GM12878 (cell line): ENCODE data around the gene NCKIPSD. TPM values are rescaled to one million over a fixed set of nuclear protein-coding genes. Genes with fewer than 3 reads are reported as not detected.

Experiments
- ATAC-seq: fragments of 200-7000 bp; cut with Tn5 transposase; 3 replicates; pipeline ENCODE4 v1.9.1; 2020; ENCODE audit warnings: mild to moderate bottlenecking, moderate library complexity
- BruUV-seq: library from RNA; stranded (reverse); fragments of 400-500 nt; replicated peaks from 2 replicates; lab custom pipeline; 2021; lab: Mats Ljungman, UMichigan
- CTCF ChIA-PET: fragments of 300-600 bp; sonication (Branson Sonifier 250); formaldehyde crosslinking; extraction: SDS; loops from one replicate; lab custom pipeline; 2021; ENCODE audit warnings: inconsistent platforms; lab: Yijun Ruan, JAX
- POLR2A ChIA-PET: fragments of 350-600 bp; formaldehyde crosslinking; extraction: SDS; loops from one replicate; lab custom pipeline; 2021; ENCODE audit warnings: inconsistent platforms; lab: Charles Lee
- RAD21 ChIA-PET: fragments of 300-600 bp; sonication (Branson Sonifier 250); formaldehyde crosslinking; loops from one replicate; lab custom pipeline; 2023; ENCODE audit warnings: antibody characterized with exemption; ENCODE audit not compliant: unreplicated experiment; lab: Charles Lee
- SMC1A ChIA-PET: fragments of 300-600 bp; sonication (Branson Sonifier 250); formaldehyde crosslinking; loops from one replicate; lab custom pipeline; 2023; ENCODE audit not compliant: unreplicated experiment, uncharacterized antibody; lab: Charles Lee
- DNase-seq: peaks from one replicate; pipeline ENCODE4 v3.0.0-alpha.2; 2011; ENCODE audit warnings: low read depth, low spot score
- FAIRE-seq: peaks from 3 replicates; lab custom pipeline; 2011; peaks lifted over from hg19 to GRCh38; lab: Jason Lieb, UNC
- H2AFZ ChIP-seq: 2 replicates; pipeline ENCODE4 v1.6.0; 2011; ENCODE audit warnings: low read depth, low read length, control low read depth; ENCODE audit not compliant: control insufficient read depth
- H3K27ac ChIP-seq: 2 replicates; pipeline ENCODE4 v1.5.1; 2011; ENCODE audit warnings: control low read depth; ENCODE audit not compliant: control insufficient read depth, insufficient read depth
- H3K27me3 ChIP-seq, 2 experiments: replicated peaks in 1 of 2; 2 replicates each; pipeline versions ENCODE4 v1.6.0 to v1.6.1; 2011; ENCODE audit warnings: low read length in 1 of 2; ENCODE audit not compliant: control insufficient read depth in 2 of 2, insufficient read depth in 2 of 2
- H3K36me3 ChIP-seq, 2 experiments: 2 replicates each; pipeline ENCODE4 v1.5.1; 2011; ENCODE audit warnings: low read length in 1 of 2; ENCODE audit not compliant: control insufficient read depth in 2 of 2, insufficient read depth in 2 of 2
- H3K4me1 ChIP-seq: 2 replicates; pipeline ENCODE4 v1.6.1; 2011; ENCODE audit warnings: mild to moderate bottlenecking, low read length, moderate library complexity, mixed read lengths; ENCODE audit not compliant: control insufficient read depth, insufficient read depth
- H3K4me2 ChIP-seq: 2 replicates; pipeline ENCODE4 v1.6.0; 2011; ENCODE audit warnings: control low read depth; ENCODE audit not compliant: control insufficient read depth, insufficient read depth
- H3K4me3 ChIP-seq: fragments of 200-600 bp; sonication (generic); 2 replicates; pipeline ENCODE4 v1.5.1; 2016
- H3K79me2 ChIP-seq: 2 replicates; pipeline ENCODE4 v1.6.0; 2011; ENCODE audit warnings: low read length; ENCODE audit not compliant: control insufficient read depth, insufficient read depth
- H3K9ac ChIP-seq: 2 replicates; pipeline ENCODE4 v1.8.0; 2011; ENCODE audit warnings: low read length, control low read depth, mixed read lengths; ENCODE audit not compliant: control insufficient read depth, insufficient read depth
- H3K9me3 ChIP-seq: replicated peaks from 3 replicates; pipeline ENCODE4 v1.5.1; 2011; ENCODE audit warnings: mild to moderate bottlenecking, low read length; ENCODE audit not compliant: control insufficient read depth, insufficient read depth
- H4K20me1 ChIP-seq: 2 replicates; pipeline ENCODE4 v1.6.0; 2011; ENCODE audit not compliant: control insufficient read depth, insufficient read depth
- ATF7 ChIP-seq: fragments of 450-650 bp; IDR thresholded peaks from 2 replicates; pipeline ENCODE4 v1.6.1; 2016; ENCODE audit warnings: low read depth, mild to moderate bottlenecking
- BCL11A ChIP-seq: IDR thresholded peaks from 2 replicates; pipeline ENCODE4 v1.6.1; 2011; ENCODE audit warnings: low read depth, low read length
- BHLHE40 ChIP-seq, 2 experiments: fragments of 450-650 bp in 1 of 2; IDR thresholded peaks; 2 replicates each; pipeline ENCODE4 v1.6.1; 2011 to 2017; ENCODE audit warnings: low read depth in 2 of 2, borderline replicate concordance in 1 of 2, improper control_type of control experiment in 1 of 2, low read length in 1 of 2, mild to moderate bottlenecking in 1 of 2
- BRCA1 ChIP-seq: IDR thresholded peaks from 2 replicates; pipeline ENCODE4 v1.6.1; 2011; ENCODE audit warnings: low read depth, low read length, improper control_type of control experiment
- CBFB ChIP-seq: IDR thresholded peaks from 2 replicates; pipeline ENCODE4 v1.6.1; 2016; ENCODE audit warnings: antibody characterized with exemption, low read depth
- CHD4 ChIP-seq: fragments of 200-600 bp; sonication (generic); IDR thresholded peaks from 2 replicates; pipeline ENCODE4 v1.6.1; 2016; ENCODE audit warnings: mild to moderate bottlenecking
- EED ChIP-seq: sonication (generic); IDR thresholded peaks from 2 replicates; pipeline ENCODE4 v1.6.1; 2016; ENCODE audit warnings: antibody characterized with exemption, low read depth
- ESRRA ChIP-seq: IDR thresholded peaks from 2 replicates; pipeline ENCODE4 v1.6.1; 2012; ENCODE audit warnings: mild to moderate bottlenecking, low read length, improper control_type of control experiment
- ETV6 ChIP-seq, 2 experiments: fragments of 450-650 bp in 1 of 2; IDR thresholded peaks in 1 of 2; conservative IDR thresholded peaks in 1 of 2; 2 replicates each; pipeline ENCODE4 v1.6.1; 2014; ENCODE audit warnings: antibody characterized with exemption in 1 of 2, borderline replicate concordance in 1 of 2, low read depth in 1 of 2, mild to moderate bottlenecking in 1 of 2, moderate library complexity in 1 of 2
- HDAC2 ChIP-seq: fragments of 200-600 bp; sonication (generic); IDR thresholded peaks from 2 replicates; pipeline ENCODE4 v1.6.1; 2017
- RELB ChIP-seq: fragments of 450-650 bp; IDR thresholded peaks from 2 replicates; pipeline ENCODE4 v1.6.1; 2017; ENCODE audit warnings: low read depth, mild to moderate bottlenecking, moderate library complexity
- RUNX3 ChIP-seq: IDR thresholded peaks from 2 replicates; pipeline ENCODE4 v1.6.1; 2012; ENCODE audit warnings: low read length, inconsistent platforms
- TCF3 ChIP-seq: IDR thresholded peaks from 2 replicates; pipeline ENCODE4 v1.6.1; 2012; ENCODE audit warnings: low read depth, mild to moderate bottlenecking, low read length, borderline replicate concordance; ENCODE audit not compliant: insufficient read depth
- WGBS: methylation state at CpG from one replicate; pipeline ENCODE4 v1.1.6; 2016; ENCODE audit warnings: low lambda C conversion rate; ENCODE audit not compliant: insufficient replicate concordance, insufficient coverage; ENCODE audit errors: missing lambda C conversion rate; 5-methylcytosine and 5-hydroxymethylcytosine counted together
- in situ Hi-C: fragments of 300-500 bp; cut with MboI; formaldehyde crosslinking; loops from 9 replicates; pipeline ENCODE4 v1.14.3; 2018; ENCODE audit warnings: mixed read lengths
- intact Hi-C: fragments of 100-400 bp; cut with micrococcal nuclease; formaldehyde crosslinking; loops from one replicate; pipeline ENCODE4 v1.14.2; 2022; ENCODE audit not compliant: unreplicated experiment
- polyA plus RNA-seq, 11 experiments: library from polyadenylated mRNA; depleted of rRNA in 4 of 11; unstranded in 6 of 11; stranded (reverse) in 5 of 11; fragments of >200 nt; fragmentation: Nextera tagmentation in 4 of 11; fragmentation: Illumina TruSeq in 1 of 11; extraction: Ambion mirVana in 4 of 11; extraction: Trizol in 1 of 11; gene quantifications; 1 replicate in 1 of 11; 2 replicates in 10 of 11; pipeline versions ENCODE4 v1.2.1 to v1.2.3, GENCODE V29; 2011 to 2016; ENCODE audit warnings: inconsistent platforms in 2 of 11, missing spikeins in 2 of 11, low read depth in 1 of 11
- total RNA-seq, 4 experiments: library from RNA; depleted of rRNA in 3 of 4; stranded (reverse); fragments of >200 nt in 3 of 4; fragmentation: Illumina TruSeq in 1 of 4; extraction: Trizol in 1 of 4; gene quantifications; 2 replicates each; pipeline versions ENCODE4 v1.2.1 to v1.2.3, GENCODE V29; 2013 to 2021
- TF ChIP-seq, protein P1 (sequence below): IDR thresholded peaks from 2 replicates; pipeline ENCODE4 v1.6.1; 2011; ENCODE audit warnings: borderline replicate concordance, low read depth, mild to moderate bottlenecking, moderate library complexity, mixed read lengths, low read length; ENCODE audit not compliant: insufficient read depth; ENCODE audit errors: extremely low read length
- TF ChIP-seq, protein P2 (sequence below): IDR thresholded peaks from 2 replicates; pipeline ENCODE4 v1.6.1; 2011; ENCODE audit warnings: low read depth, mild to moderate bottlenecking, low read length, moderate library complexity, borderline replicate concordance; ENCODE audit errors: extremely low read depth
- TF ChIP-seq, protein P3 (sequence below), 3 experiments: IDR thresholded peaks in 2 of 3; conservative IDR thresholded peaks in 1 of 3; 2 replicates each; pipeline ENCODE4 v1.5.1; 2011; ENCODE audit warnings: low read depth in 3 of 3, low read length in 3 of 3, mild to moderate bottlenecking in 3 of 3, control low read depth in 2 of 3, moderate library complexity in 2 of 3, inconsistent platforms in 1 of 3, mixed read lengths in 1 of 3; ENCODE audit not compliant: control insufficient read depth in 2 of 3, insufficient read depth in 1 of 3; ENCODE audit errors: extremely low read depth in 1 of 3

The NCKIPSD gene
- total and polyA plus RNA-seq, 10 of the 15 experiments (the other 5 are each of a cell fraction or from before 2014, with no cell fraction given): 0.93 to 31.6 (median 15.2) TPM

- DNase-seq: no peak
- H3K27ac ChIP-seq: peak overlapping the region; percentile 10
- H3K79me2 ChIP-seq: peaks cover 26% of the 10 kb centered on the region
- peaks cover 25 to 31% of the 10 kb centered on the region in 2 experiments for H3K36me3 ChIP-seq
- POLR2A ChIA-PET: interaction anchor here (0.5 to 1.4 kb wide), 7 partner anchors 14 to 1237 kb away, joined by 3 to 5 read pairs (median 3); partner anchors contain the start of genes NDUFAF3 and SLC26A6
- FAIRE-seq: peak; percentile 84
- peaks cover 14% of the 10 kb centered on the region for H3K4me1 ChIP-seq
- no peaks in the 10 kb centered on the region for H3K9me3 ChIP-seq
- BruUV-seq: no TSS peak
- peak; percentile 8; the same call in 1 of the 3 replicates for ATAC-seq
- in situ Hi-C loops (no loop called here), intact Hi-C loops (loop anchor here (1.0 kb wide), 1 partner anchor 75 kb away; the partner anchor contains the start of gene UQCRC1)
- peak overlapping the region; percentile 79 for H3K4me2 ChIP-seq
- SMC1A ChIA-PET: interaction anchor here (1.0 to 1.5 kb wide), 4 partner anchors 22 to 284 kb away, joined by 3 to 4 read pairs (median 4); partner anchors contain the start of gene CELSR3
- RAD21 ChIA-PET: interaction anchor here (0.6 to 1.8 kb wide), 8 partner anchors 32 to 303 kb away, joined by 3 to 6 read pairs (median 4); partner anchors contain the start of gene IP6K2
- no peaks in the 10 kb centered on the region; the same call in 1 of the 2 replicates for H4K20me1 ChIP-seq
- CTCF ChIA-PET: interaction anchor here (0.8 to 2.1 kb wide), 14 partner anchors 20 to 454 kb away, joined by 3 to 10 read pairs (median 4); partner anchors contain the start of genes CELSR3, IP6K2 and SLC26A6
- 19% methylated on average over 7 of the region's 7 CpGs for WGBS
- H3K4me3 ChIP-seq: peak overlapping the region; percentile 99
- peak overlapping the region; percentile 91 for H3K9ac ChIP-seq
- no peak overlapping the region for H2AFZ ChIP-seq
- no peaks in the 10 kb centered on the region for H3K27me3 ChIP-seq
- no peak for TF ChIP-seq ETV6 (conservative IDR thresholded peaks at IDR 0.05 in 1 of 2, IDR thresholded peaks at IDR 0.05 in 1 of 2; ENCODE audit: borderline replicate concordance in 1 of 2, low read depth in 1 of 2)
- no peak for TF ChIP-seq CHD4
- TF ChIP-seq ESRRA: no peak
- TF ChIP-seq, protein P1, sequence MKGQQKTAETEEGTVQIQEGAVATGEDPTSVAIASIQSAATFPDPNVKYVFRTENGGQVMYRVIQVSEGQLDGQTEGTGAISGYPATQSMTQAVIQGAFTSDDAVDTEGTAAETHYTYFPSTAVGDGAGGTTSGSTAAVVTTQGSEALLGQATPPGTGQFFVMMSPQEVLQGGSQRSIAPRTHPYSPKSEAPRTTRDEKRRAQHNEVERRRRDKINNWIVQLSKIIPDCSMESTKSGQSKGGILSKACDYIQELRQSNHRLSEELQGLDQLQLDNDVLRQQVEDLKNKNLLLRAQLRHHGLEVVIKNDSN: no peak
- TF ChIP-seq, protein P2, sequence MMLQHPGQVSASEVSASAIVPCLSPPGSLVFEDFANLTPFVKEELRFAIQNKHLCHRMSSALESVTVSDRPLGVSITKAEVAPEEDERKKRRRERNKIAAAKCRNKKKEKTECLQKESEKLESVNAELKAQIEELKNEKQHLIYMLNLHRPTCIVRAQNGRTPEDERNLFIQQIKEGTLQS: no peak
- TF ChIP-seq EED: peak; percentile 81
- TF ChIP-seq HDAC2: no peak
- TF ChIP-seq, protein P3, sequence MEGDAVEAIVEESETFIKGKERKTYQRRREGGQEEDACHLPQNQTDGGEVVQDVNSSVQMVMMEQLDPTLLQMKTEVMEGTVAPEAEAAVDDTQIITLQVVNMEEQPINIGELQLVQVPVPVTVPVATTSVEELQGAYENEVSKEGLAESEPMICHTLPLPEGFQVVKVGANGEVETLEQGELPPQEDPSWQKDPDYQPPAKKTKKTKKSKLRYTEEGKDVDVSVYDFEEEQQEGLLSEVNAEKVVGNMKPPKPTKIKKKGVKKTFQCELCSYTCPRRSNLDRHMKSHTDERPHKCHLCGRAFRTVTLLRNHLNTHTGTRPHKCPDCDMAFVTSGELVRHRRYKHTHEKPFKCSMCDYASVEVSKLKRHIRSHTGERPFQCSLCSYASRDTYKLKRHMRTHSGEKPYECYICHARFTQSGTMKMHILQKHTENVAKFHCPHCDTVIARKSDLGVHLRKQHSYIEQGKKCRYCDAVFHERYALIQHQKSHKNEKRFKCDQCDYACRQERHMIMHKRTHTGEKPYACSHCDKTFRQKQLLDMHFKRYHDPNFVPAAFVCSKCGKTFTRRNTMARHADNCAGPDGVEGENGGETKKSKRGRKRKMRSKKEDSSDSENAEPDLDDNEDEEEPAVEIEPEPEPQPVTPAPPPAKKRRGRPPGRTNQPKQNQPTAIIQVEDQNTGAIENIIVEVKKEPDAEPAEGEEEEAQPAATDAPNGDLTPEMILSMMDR (IDR thresholded peaks at IDR 0.05 in 2 of 3, conservative IDR thresholded peaks at IDR 0.05 in 1 of 3; ENCODE audit: control insufficient read depth in 2 of 3, extremely low read depth in 1 of 3, insufficient read depth in 1 of 3, low read depth in 3 of 3, low read length in 3 of 3): no peak
- peak; percentile 58 for TF ChIP-seq RUNX3
- TF ChIP-seq BCL11A: no peak
- TF ChIP-seq RELB: peak; percentile 49
- no peak for TF ChIP-seq BRCA1
- TF ChIP-seq ATF7: no peak
- no peak for TF ChIP-seq CBFB
- no peak for TF ChIP-seq TCF3
- no peak for TF ChIP-seq BHLHE40 (IDR thresholded peaks at IDR 0.05; ENCODE audit: borderline replicate concordance in 1 of 2, low read depth in 2 of 2, low read length in 1 of 2)
Observed at GRCh38 chr3:48684480-48685143, 1.1 kb downstream of the NCKIPSD start.
